HFFc6 (cell line): ENCODE data around the gene CACNA2D2. TPM values are rescaled to one million over a fixed set of nuclear protein-coding genes. Genes with fewer than 3 reads are reported as not detected.

Experiments
- DNase-seq: peaks from one replicate; pipeline ENCODE4 v3.0.0-alpha.2; 2018
- H3K27ac Mint-ChIP-seq: 2 replicates; pipeline ENCODE4 v1.8.0; 2020; ENCODE audit warnings: mild to moderate bottlenecking, mixed read lengths
- H3K27me3 Mint-ChIP-seq: 2 replicates; pipeline ENCODE4 v1.8.0; 2021; ENCODE audit warnings: mild to moderate bottlenecking, moderate library complexity, mixed read lengths; ENCODE audit not compliant: insufficient read depth
- H3K36me3 Mint-ChIP-seq: 2 replicates; pipeline ENCODE4 v1.8.0; 2021; ENCODE audit warnings: low read depth, mixed read lengths
- H3K4me1 Mint-ChIP-seq: 2 replicates; pipeline ENCODE4 v1.8.0; 2020; ENCODE audit warnings: low read depth, mixed read lengths
- H3K4me3 Mint-ChIP-seq: 2 replicates; pipeline ENCODE4 v1.8.0; 2020; ENCODE audit warnings: mild to moderate bottlenecking, moderate library complexity, mixed read lengths
- H3K9me3 Mint-ChIP-seq: 2 replicates; pipeline ENCODE4 v1.8.0; 2020; ENCODE audit warnings: mild to moderate bottlenecking, mixed read lengths
- total RNA-seq, 6 experiments: library from RNA; stranded (reverse); fragmentation: NEBNext Ultra II Directional; extraction: Animal tissue kit (Norgen Biotek cat#: 25700); gene quantifications; 2 replicates in 1 of 6; 3 replicates in 5 of 6; pipeline ENCODE4 v1.2.3, GENCODE V29; 2021
- TF ChIP-seq, protein P1 (sequence below): fragments of 200-600 bp; sonication (generic); IDR thresholded peaks from 2 replicates; pipeline ENCODE4 v1.5.0; 2021; ENCODE audit warnings: antibody characterized with exemption, mild to moderate bottlenecking

Gene CACNA2D2
- total RNA-seq, 6 experiments from 2014 or later, result 0.09 TPM; not detected in 5

DNA sequence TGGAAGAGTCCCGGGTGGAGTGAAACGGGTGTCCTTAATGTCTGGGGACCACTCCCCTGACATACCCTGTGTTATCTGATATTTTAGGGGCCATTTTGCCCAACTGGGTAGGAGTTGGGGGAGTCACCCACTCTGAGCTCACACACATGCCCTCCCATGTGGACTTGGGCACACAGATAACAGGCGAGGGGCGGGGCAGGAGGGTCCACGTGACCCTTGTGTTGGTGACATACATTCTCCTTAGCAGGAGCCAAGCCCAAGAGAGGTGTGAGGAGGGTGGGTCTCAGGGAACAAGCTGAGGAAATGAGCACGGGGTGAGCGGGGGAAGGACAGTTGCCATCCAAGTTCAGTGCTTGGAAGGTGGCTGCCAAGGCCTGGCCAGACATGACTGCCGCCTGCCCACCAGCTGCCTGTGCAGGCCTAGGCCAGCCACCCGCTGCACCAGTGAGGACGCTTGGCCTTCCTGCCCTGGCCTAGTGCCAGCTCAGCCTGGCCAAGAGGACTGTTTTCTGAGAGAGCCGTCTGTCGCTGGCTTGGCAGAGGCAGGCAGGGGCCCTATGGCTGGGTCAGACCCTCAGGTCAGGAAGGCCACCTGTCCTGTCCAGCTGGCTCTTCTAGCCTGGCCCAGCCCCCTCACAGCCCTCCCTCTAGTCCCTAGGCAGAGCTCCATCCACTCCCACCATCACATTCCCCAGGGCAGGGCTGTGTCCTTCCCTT, 112.8 kb downstream of the CACNA2D2 start:
- TF ChIP-seq, protein P1, sequence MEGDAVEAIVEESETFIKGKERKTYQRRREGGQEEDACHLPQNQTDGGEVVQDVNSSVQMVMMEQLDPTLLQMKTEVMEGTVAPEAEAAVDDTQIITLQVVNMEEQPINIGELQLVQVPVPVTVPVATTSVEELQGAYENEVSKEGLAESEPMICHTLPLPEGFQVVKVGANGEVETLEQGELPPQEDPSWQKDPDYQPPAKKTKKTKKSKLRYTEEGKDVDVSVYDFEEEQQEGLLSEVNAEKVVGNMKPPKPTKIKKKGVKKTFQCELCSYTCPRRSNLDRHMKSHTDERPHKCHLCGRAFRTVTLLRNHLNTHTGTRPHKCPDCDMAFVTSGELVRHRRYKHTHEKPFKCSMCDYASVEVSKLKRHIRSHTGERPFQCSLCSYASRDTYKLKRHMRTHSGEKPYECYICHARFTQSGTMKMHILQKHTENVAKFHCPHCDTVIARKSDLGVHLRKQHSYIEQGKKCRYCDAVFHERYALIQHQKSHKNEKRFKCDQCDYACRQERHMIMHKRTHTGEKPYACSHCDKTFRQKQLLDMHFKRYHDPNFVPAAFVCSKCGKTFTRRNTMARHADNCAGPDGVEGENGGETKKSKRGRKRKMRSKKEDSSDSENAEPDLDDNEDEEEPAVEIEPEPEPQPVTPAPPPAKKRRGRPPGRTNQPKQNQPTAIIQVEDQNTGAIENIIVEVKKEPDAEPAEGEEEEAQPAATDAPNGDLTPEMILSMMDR, result no peak
- no peak overlapping the region for H3K27ac Mint-ChIP-seq
- H3K36me3 Mint-ChIP-seq, result no peaks in the 10 kb centered on the region
- DNase-seq, result no peak
- no peaks in the 10 kb centered on the region for H3K9me3 Mint-ChIP-seq
- H3K4me1 Mint-ChIP-seq, result no peaks in the 10 kb centered on the region
- no peak overlapping the region for H3K4me3 Mint-ChIP-seq
- peaks cover 41% of the 10 kb centered on the region for H3K27me3 Mint-ChIP-seq

DNA sequence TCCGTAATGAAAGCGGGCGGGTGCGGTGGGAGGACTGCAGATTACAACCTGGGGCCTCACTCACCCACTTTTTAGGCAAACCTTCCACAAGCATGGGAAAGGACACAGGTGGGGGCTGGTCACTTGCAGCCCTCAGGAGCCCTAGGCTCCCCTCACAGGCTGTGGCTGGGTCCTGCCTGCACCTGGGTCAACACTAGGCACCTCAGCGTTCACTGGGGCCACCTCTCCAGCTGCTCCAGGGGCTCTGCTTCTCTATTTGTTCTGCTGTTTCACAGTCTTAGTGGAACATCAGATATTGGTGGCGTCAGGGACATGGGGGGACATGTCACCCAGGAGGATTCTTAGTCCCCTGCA, 114.0 kb downstream of the CACNA2D2 start:
- H3K36me3 Mint-ChIP-seq, result no peaks in the 10 kb centered on the region
- H3K27ac Mint-ChIP-seq, result no peak overlapping the region
- H3K27me3 Mint-ChIP-seq, result peaks cover 44% of the 10 kb centered on the region
- H3K9me3 Mint-ChIP-seq, result no peaks in the 10 kb centered on the region
- TF ChIP-seq, protein P1, result no peak
- H3K4me1 Mint-ChIP-seq, result no peaks in the 10 kb centered on the region
- no peak for DNase-seq
- H3K4me3 Mint-ChIP-seq, result no peak overlapping the region

DNA sequence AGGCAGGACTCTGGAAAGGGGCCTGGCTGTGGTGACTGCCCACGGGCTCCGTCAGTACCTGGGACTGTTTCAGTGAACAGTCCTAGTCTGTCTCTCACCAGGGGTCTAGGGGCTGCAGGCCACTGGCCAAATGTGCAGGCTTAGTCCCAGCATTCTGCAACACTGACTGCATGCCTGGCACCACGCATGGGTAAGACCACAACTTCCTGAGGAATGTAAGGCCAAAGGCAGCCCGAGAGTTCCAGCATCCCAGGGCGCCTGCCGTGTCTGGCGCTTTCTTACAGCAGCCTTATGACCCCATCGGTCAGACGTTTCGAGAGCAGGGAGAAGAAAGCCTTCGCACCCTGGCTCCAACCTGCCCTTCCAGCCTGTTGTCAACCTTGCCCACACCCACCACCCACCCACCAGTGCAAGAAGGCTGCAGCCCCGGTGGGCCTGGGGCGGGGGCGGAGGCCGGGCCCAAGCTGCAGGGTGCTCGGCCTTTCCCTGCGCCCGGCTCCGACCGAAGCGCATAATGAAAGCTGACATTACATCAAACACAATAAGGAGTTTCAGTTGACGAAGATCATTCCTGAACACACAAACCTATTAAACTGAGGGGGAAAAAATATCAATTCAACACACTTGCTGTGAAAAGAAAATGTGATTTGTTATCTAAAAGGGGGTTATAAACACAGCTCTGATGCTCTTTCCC, 114.6 kb downstream of the CACNA2D2 start:
- Mint-ChIP-seq H3K27ac (no peak overlapping the region), H3K27me3 (peaks cover 44% of the 10 kb centered on the region), H3K4me1 (no peaks in the 10 kb centered on the region), H3K36me3 (no peaks in the 10 kb centered on the region), H3K9me3 (no peaks in the 10 kb centered on the region), H3K4me3 (no peak overlapping the region)
- TF ChIP-seq, protein P1, result no peak
- DNase-seq, result no peak

DNA sequence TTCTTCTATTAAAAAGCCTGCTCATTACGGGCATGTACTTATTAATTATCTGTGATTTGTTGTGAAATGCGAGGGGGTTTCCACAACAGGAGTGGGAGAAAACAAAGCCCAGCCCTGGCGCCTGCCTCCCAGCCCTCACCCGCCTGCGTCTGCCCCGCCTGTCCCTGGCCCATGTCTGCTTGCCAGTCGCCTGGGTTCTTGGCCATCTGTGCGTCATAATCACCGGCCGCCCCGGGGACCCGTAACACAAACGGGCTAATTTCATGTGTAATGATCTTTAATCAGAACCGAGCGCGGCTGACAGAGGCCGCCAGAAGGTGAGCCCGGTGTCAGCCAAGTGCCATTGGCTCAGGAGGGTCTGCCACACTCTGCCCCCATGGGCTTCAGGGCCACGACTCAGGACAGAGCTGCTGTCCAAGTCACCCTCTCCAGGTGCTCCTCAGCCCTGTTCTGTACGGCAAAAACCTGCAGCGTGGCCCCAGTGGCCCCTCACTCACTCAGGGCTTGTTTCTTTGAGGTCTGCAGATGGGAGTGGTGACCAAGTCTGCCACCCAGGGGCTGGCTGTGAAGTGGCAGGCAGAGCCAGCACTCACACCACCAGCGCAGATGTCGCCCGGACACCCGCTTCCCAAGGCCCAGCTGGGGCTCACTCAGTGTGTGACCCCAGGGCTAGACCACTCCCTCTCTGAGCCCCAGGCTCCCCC, 115.3 kb downstream of the CACNA2D2 start:
- Mint-ChIP-seq H3K36me3 (no peaks in the 10 kb centered on the region), H3K27me3 (peaks cover 45% of the 10 kb centered on the region), H3K4me3 (no peak overlapping the region), H3K4me1 (no peaks in the 10 kb centered on the region), H3K9me3 (no peaks in the 10 kb centered on the region), H3K27ac (no peak overlapping the region)
- no peak for DNase-seq
- TF ChIP-seq, protein P1, result peak; percentile 59

DNA sequence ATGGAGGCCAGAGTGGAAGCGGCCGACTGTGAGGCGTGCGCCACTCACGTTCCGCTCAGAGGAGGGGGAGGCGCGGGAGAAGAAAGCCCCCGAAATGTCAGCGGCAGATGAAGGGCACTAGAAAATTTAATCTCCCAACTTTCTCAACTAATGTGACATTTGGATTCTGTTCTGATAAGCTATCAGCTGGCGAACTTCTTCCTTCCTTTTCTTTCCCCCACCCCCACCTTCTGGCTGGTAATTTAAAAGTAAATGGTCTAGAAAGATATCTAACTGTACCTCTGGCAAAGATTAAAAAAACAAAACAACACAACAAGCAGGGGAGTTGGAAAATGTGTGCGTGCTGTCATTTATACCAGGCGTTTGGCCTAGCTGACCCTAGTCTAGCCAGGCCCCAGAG, 117.7 kb downstream of the CACNA2D2 start:
- no peaks in the 10 kb centered on the region for H3K4me1 Mint-ChIP-seq
- no peak for DNase-seq
- TF ChIP-seq, protein P1, result no peak
- H3K27me3 Mint-ChIP-seq, result peaks cover 35% of the 10 kb centered on the region
- no peaks in the 10 kb centered on the region for H3K9me3 Mint-ChIP-seq
- H3K36me3 Mint-ChIP-seq, result no peaks in the 10 kb centered on the region
- H3K4me3 Mint-ChIP-seq, result no peak overlapping the region
- no peak overlapping the region for H3K27ac Mint-ChIP-seq
